NCI-H2171 treated with DMSO at 0.1 percent for 48 hours (cell line): ENCODE measurements around the gene TRPM1.

Experiments
- DNase-seq: peaks from one replicate; lab custom pipeline; 2025; lab: John Stamatoyannopoulos, UW

Gene TRPM1

GRCh38 chr15:31082771-31083369 is 18.7 kb downstream of the TRPM1 start:
- no peak for DNase-seq

- DNase-seq: peak; percentile 28
Observed at GRCh38 chr15:31081588-31082250, 19.8 kb downstream of the TRPM1 start.

DNA sequence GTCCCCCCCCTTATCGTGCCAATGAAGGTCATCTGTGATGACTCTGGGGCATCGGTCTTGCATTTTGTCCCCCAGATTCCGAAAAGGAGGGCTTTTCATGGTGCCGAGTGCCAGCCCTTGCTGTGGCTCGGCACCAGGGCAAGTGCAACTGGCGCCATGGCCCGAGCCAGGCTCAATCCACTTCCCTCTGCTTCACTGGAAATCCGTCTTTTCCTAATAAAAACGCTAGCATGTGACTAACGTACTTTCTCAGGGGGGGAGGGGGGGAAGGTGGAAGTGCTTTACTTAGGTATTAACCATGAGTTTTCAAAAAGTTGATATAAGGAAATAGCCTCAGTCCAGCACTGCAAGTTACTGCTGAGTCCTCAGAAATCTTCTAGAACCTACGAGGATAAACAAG is 20.5 kb downstream of the TRPM1 start:
- no peak for DNase-seq

- DNase-seq: no peak
Observed at GRCh38 chr15:31080591-31081014, 20.9 kb downstream of the TRPM1 start.

- no peak for DNase-seq
Observed at GRCh38 chr15:31079519-31079918, 22.0 kb downstream of the TRPM1 start.

DNA sequence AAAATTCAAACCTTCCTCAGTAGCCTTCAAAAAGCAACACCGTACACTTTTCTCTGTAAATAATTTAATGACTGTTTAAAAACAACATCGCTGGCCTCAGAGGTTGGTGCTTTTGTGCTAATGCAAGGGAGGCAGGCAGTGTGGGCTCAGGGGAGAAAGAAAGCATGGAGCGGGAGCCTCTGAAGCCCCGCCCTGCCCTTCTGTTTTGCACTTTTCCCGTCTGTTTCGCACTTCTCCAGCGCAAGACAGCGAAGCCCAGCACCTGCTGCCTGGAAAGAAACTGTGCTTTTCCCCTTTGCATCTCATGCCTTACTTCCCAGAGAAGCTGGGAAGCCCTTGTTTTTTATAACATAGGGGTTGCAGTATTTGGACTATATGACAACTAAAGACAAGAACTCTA is 23.1 kb downstream of the TRPM1 start:
- peak; percentile 94 for DNase-seq

DNA sequence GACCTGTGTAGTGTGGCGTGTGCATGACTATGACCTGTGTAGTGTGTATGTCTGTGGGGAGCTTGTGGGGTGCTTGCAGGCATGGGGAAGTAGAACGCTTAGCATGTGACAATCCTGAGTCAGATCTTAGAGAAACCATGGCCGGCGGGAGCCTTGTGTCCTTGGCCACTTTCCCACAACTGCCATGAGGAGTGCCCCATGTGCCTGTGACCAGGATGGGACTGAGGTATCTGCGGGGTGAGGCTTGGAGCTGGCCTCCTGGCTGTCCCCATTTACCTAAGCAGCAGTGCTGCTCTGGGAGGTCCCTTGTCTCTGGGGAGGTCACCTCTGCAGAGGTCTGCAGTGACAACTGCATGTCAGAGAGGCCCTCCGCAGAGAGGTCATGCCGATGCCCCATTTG is 23.6 kb downstream of the TRPM1 start:
- peak; percentile 48 for DNase-seq

- peak; percentile 93 for DNase-seq
Observed at GRCh38 chr15:31077181-31077580, 24.3 kb downstream of the TRPM1 start.

DNA sequence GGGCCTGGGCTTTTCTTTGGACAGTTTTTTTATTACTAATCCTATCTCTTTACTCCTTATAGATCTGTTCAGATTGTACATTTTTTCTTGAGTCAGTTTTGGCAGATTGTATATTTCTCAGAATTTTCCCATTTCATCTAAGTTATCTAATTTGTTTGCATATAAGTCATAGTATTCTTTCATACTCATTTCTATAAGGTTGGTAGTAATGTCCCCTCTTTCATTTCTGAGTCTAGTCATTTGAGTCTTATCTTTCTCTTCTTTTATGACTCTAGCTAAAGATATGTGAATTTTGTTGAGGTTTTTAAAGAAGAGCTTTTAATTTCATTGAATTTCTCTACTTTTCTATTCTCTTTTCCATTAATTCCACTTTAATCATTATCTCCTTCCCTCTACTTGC is 27.2 kb downstream of the TRPM1 start:
- DNase-seq: no peak

DNA sequence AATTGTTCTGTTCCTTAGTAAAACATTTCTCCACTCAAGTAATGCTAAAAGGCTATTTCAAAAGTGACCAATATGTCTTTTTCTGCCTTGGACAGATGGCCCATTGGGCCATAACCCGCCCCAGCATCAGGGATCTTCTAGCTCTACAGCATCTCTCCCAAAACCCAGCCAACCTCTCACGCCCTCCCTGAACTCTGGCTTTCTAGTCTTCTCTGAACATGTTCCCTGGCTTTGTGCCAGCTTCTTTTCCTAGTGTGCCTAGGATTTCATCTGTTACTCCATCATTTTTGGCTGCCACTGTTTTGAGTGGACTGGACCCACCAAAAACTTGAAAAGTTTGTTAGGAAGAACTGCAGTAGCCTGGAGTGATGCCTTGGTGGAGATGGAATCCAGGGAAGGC is 30.7 kb downstream of the TRPM1 start:
- DNase-seq: peak; percentile 24

- DNase-seq: no peak
Observed at GRCh38 chr15:31069360-31070000, 32.0 kb downstream of the TRPM1 start.

- no peak for DNase-seq
Observed at GRCh38 chr15:31067890-31068603, 33.5 kb downstream of the TRPM1 start.

DNA sequence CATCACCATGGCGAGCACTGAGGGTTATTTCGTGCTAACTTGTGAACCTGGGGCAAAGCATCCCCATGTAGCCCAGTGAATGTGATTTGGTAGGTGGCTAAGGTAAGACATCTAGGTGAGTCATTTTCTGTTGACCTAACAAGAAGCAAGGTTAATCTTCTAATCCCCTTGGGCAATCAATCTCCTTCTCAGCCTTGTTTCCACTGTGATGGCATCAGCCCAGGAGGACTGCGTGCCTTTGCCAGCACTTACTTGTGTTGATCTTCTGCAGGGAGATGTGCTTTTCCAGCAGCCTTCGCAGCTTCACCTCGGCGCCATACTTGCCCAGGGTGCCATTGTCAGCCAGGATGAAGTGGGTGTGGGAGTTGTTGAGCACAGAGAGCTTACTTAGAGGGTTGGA is 35.7 kb downstream of the TRPM1 start:
- DNase-seq: no peak

GRCh38 chr15:31062911-31063310 is 38.6 kb downstream of the TRPM1 start:
- no peak for DNase-seq

GRCh38 chr15:31062310-31062847 is 39.1 kb downstream of the TRPM1 start:
- no peak for DNase-seq

GRCh38 chr15:31060429-31061140 is 40.9 kb downstream of the TRPM1 start:
- DNase-seq: no peak

- no peak for DNase-seq
Observed at GRCh38 chr15:31058236-31058962, 43.1 kb downstream of the TRPM1 start.

DNA sequence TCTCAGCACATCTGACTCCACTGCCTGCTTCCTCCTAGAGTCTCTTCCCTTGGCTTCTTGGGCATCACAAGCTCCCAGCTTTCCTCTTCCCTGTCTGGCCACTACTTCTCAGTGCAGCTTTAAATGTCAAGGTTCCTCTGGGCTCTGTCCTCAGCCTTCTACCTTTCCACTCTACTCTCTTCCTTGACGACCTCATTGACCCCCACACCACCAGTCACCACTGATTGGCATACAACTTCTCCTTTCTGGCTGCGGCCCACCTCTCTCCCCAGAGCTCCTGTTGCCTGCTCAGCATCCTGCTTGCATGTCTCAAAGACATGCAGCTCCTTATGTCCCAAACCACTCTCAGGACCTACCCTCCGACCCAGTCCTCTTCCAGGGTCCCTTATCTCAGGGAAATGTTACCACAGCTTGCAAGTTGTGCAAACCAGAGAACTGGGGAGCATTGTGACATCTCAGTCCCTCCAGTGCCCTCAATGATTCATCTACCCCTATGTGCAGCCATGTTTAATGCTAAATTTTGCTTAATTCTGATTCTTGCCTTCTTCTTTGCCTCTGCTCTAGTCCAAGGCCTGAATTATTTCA is 49.9 kb downstream of the TRPM1 start:
- no peak for DNase-seq

GRCh38 chr15:31050953-31051352 is 50.6 kb downstream of the TRPM1 start:
- no peak for DNase-seq

DNA sequence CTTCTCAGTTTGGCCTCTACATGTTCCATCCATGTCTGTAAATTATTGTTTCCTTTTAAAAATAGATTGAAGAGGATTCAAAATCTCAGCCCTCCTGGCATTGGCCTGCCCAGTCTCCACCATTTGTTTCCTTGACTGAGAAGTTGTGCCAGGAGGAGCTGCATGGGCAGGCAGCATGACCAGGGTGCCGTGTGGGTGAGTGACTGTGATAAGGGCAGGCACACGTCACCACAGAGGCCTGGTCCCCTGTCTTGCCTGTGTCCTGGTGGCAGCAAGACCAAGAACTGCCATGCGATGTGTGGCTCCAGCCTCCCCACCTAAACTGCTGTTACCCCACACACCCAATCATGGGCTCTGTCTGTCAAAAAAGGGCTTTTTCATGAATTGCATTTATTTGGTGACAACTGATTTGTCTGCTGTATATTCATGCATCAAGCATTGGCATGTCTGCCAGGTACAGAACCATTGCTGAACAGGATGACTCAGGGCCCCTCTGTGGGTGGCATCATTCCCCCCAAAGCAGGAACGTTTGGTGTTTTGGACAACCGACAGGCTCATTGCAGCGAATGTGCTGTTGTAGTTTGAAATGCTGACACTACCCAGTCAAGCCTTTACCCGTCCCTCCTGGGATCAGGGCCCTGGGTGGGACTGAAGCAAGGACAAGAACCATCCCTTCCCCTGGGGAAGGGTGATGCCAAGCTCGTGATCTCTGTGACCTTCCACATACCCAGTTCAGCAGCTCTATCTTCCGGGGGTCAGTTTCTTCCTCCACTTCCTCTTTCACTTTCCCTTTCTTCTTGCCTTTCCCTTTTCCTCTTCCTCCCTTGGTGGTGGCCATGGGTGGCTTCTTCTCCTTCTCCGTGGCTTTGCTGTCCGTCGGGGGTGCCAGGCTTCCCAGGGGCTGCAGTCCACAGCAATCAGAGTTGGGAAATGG is 51.6 kb downstream of the TRPM1 start:
- DNase-seq: no peak
